Measurements from ENCODE around the gene CPAMD8.

CPAMD8 gene

GRCh38 chr19:16914421-16914820 lies 112.2 kb downstream of the CPAMD8 start:
- no peak for DNase-seq

- no peak for DNase-seq
Measured at GRCh38 chr19:16912780-16913179, 113.8 kb downstream of the CPAMD8 start.

GRCh38 chr19:16911046-16911445 lies 115.6 kb downstream of the CPAMD8 start:
- DNase-seq: no peak

GRCh38 chr19:16908759-16909158 lies 117.9 kb downstream of the CPAMD8 start:
- DNase-seq: no peak

GRCh38 chr19:16904599-16904998 lies 122.0 kb downstream of the CPAMD8 start:
- DNase-seq: no peak

- DNase-seq: no peak
Measured at GRCh38 chr19:16903347-16903746, 123.3 kb downstream of the CPAMD8 start.

GRCh38 chr19:16902545-16902944 lies 124.1 kb downstream of the CPAMD8 start:
- no peak for DNase-seq

GRCh38 chr19:16901491-16902175 lies 125.0 kb downstream of the CPAMD8 start:
- no peak for DNase-seq

- DNase-seq: no peak
Measured at GRCh38 chr19:16899566-16900075, 127.0 kb downstream of the CPAMD8 start.

GRCh38 chr19:16898361-16899015 lies 128.1 kb downstream of the CPAMD8 start:
- DNase-seq: no peak

GRCh38 chr19:16897856-16898161 lies 128.8 kb downstream of the CPAMD8 start:
- no peak for DNase-seq

GRCh38 chr19:16897029-16897855 lies 129.4 kb downstream of the CPAMD8 start:
- no peak for DNase-seq

- no peak for DNase-seq
Measured at GRCh38 chr19:16896146-16897028, 130.2 kb downstream of the CPAMD8 start.

GRCh38 chr19:16895467-16896145 lies 131.0 kb downstream of the CPAMD8 start:
- DNase-seq: no peak

- no peak for DNase-seq
Measured at GRCh38 chr19:16894080-16894479, 132.5 kb downstream of the CPAMD8 start.

- no peak for DNase-seq
Measured at GRCh38 chr19:16893686-16893989, 133.0 kb downstream of the CPAMD8 start.

- DNase-seq: no peak
Measured at GRCh38 chr19:16892868-16893685, 133.5 kb downstream of the CPAMD8 start.

GRCh38 chr19:16892436-16892835 lies 134.2 kb downstream of the CPAMD8 start:
- DNase-seq: no peak

- DNase-seq: no peak
Measured at GRCh38 chr19:16891696-16892382, 134.8 kb downstream of the CPAMD8 start.

- no peak for DNase-seq
Measured at GRCh38 chr19:16890461-16891184, 136.0 kb downstream of the CPAMD8 start.

Measured in NCI-H526 treated with DMSO at 0.1 percent for 48 hours (cell line).